Stimulated activated CD4-positive, alpha-beta T cell treated with anti-CD3 and anti-CD28 coated beads, Interleukin-2, amount 100 ng/mL, for 48 hours (primary cell): ENCODE data around the gene FAM78A.

Experiments
- DNase-seq, 2 donors: peaks; one replicate each; pipeline ENCODE4 v3.0.0-alpha.2; 2020

Gene FAM78A, protein sequence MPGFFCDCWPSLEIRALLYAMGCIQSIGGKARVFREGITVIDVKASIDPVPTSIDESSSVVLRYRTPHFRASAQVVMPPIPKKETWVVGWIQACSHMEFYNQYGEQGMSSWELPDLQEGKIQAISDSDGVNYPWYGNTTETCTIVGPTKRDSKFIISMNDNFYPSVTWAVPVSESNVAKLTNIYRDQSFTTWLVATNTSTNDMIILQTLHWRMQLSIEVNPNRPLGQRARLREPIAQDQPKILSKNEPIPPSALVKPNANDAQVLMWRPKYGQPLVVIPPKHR

GRCh38 chr9:131276094-131276888 lies at the start of gene FAM78A:
Gene FAM78A, minus strand, starts transcription at chr9:131276510. Its CDS starts 331 bp downstream, at chr9:131276179.
- no peak for DNase-seq

DNA sequence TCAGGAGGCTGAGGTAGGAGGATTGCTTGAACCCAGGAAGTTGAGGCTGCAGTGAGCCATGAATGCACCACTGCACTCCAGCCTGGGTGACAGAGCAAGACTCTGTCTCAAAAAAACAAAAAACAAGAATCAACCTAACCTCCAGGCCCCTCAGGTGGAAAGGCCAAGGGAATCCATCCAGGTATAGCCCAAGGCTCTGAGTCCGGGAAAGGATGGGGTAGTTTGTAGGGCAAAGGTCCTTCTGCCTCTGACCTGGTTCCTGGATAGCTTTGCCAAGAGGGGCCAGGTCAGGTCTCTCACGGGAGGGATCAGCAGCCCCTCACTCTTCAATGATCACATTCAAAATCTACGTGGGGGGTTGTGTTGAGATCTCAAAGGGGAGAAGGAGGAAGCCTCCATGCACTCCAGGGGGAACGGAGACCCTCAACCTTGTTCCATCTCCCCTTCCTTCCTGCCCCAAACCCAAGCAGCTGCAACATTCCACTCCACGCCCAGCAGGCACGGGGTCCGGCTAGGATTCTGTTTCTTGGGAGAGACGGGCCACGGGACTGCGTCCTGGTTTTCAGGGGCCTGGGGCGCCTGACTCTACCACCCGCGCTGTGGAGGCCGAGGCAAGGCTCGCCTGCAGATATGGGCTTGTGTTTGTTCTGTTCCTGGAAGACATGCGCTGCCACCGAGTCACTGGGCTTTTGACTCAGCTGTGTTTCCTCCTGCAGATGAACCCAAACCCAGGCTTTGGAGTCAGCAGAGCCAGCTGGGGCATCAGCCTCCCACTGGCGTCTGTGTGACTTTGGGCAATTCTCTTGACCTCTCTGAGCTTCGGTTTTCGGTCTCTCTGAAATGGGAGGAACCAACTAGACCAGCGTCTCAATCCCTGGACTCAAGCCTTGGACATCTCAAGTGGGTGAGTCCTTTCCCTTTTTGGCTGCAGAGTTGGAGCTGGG lies 48.7 kb upstream of the FAM78A start:
- DNase-seq: no peak

GRCh38 chr9:131323629-131324028 lies 47.3 kb upstream of the FAM78A start:
- DNase-seq: no peak

DNA sequence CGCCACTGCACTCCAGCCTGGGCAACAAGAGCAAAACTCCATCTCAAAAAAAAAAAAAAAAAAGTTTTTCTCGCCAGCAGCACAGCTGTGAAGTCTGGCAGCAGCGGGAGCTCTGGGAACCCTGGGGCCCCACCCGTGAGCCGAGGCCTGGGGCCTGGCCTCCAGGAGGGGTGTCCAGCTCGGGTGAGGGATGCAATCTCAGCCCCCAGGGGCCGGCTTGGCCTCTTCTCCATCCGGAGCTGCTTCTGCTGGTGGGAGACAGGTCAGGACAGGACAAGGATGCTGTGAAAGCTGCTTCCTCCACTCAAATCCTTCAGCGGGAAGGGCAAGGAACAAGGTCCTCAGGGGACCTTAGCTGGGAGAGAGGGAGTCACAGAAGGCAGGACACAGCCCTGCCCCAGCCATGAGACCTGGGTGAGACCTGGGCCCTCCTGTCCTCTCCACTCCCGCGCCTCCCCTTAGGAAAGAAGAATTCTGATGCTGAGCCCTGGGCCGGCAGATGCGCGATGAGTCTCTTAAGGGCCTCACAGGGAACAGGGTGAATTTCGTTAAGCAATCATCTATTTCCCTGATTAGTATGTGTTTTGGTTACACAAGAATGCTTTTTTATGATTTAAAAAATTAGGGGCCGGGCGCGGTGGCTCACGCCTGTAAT lies 43.8 kb upstream of the FAM78A start:
- DNase-seq: no peak

DNA sequence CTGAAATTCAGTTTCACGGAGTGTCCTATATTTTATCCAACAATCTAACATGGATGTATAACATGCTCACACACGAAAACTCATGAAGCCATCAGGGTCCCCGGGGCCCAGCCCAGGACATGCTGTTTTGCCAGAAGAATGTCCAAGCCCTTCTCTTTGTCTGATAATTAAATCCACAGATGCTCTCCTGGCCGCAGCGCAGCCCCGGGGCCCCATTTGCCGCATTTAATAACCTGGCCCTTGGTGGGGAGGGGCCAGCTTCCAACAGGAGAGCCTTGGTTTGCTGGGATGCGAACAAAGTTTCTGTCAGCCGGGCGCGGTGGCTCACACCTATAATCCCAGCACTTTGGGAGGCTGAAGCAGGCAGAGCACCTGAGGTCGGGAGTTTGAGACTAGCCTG lies 43.2 kb upstream of the FAM78A start:
- DNase-seq: no peak

GRCh38 chr9:131318231-131319085 lies 42.1 kb upstream of the FAM78A start:
- no peak for DNase-seq

DNA sequence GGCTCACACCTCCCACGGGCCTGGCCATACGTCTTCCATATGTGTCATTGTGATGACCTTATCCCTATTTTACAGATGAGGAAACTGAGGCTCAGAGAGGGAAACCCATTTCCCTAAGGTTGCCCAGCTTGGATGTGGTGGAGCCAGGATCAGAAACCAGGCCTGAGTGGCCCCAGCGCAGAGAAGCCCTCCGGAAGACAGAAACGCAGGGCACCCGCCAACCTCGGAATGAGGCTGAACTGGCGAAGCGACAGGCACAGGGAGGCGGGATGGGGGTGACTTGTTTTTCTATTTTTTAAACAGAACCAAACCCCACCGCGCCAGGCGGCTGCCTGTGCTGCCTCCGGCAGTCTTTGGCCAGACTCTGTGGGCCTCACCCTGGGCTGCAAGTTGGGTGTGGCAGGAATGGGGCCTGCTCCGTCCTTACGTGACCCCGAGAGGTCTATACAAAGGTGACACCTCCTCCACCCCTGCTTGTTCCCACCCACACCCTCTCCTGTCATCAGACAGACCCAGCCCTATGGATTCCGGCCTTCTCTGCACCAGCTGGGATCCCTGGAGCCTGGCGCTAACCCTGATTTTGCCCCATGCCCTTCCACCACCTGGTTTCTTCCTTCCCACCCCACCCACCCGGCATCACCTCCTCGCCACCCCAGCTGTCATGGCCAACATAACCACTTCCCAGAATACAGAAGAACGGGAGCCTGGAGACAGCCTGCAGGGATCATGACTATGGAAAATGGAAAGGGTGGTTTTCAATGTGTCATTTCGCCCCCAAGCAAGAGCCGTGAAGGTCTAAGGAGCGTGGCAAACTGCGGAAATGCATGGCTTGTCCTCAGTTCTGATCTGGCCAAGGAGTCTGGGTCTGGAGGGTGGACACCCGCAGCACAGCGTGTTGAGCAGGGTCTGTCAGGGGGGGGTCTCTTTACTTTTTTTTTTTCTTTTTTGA lies 36.8 kb upstream of the FAM78A start:
- no peak for DNase-seq

DNA sequence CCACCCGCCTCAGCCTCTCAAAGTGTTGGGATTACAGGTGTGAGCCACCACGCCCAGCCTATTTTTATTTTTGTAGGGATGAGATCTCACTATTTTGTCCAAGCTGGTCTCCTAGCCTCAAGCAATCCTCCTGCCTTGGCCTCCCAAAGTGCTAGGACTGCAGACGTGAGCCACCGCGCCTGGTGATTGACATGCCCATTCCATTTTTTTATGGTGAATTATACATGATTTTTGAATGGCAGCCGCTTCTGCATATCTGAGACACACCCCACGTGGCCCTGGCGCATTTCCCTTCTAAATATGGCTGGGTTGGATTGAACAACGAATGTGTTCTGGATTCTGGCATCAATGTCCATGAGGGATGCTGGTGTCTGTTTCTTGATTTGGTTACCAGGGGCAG lies 35.9 kb upstream of the FAM78A start:
- DNase-seq: no peak

DNA sequence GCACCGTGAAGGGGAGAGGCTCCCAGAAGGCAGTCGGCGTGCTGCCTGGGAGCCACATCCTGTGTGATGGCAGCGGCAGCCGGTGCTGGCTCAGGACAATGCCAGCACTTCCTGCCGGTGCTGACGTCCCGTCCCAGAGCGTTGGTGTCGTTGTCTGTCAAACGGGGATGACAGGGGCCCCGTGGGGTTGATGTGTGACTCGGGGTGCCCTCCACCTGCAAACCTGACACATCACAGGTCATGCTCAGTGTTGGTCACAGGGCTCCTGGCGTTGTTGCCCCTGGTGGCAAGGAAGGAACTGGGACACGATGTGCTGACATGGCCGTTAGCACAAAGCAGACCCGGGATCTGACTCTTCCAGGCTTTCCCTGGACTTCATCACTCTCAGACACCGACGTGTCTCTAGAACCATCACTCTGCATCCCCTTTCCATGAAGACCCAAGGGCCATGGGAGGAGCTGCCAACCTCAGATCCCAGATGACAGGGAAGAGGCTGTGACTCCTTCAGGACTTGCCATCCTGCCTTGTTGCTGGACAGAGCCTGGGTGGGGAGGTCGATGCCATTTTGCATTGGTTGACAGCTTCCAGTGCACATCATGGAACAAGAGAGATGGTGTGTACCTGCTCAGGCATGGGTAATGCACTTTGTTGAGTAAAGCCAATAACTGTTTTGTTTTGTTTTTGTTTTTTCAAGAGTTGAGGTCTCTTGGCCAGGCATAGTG lies 34.7 kb upstream of the FAM78A start:
- peak; percentile 37 to 50 for DNase-seq

DNA sequence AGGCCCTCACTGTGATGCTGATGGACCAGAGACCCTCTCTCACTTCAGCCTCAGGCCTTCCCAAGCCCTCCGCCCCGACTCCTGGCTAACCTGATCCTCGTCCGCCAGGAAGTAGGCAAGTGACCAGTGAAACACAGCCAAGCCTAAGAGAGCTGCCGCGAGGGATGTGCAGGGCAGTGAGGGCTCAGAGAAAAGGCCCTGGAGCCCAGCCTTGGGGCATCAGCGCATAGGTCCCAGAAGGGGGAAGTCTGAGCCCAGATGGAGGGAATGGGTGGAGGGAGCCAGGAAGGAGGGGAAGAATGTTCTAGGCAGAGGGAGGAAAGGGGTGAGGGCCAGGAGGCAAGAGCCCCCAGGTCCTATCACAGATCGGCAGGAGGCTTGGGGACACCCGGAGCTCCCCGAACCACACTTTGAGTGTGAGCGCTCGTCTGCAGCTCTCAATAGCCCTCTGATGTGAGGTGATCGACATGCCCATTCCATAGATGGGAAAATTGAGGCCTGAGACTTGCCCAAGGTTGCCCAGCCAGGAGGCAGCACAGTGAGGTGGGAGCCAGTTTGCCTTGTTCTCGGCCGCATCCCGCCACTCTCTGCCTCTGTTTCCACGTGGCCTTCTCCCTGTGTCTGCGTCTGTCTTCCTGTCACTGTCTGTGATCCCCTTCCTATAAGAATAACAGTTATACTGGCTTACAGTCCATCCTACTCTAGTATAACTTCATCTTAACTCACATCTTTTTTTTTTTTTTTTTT lies 33.4 kb upstream of the FAM78A start:
- DNase-seq: no peak

GRCh38 chr9:131308906-131309529 lies 32.7 kb upstream of the FAM78A start:
- DNase-seq: no peak

- DNase-seq: no peak
These were observed 32.1 kb upstream of the FAM78A start for GRCh38 chr9:131308452-131308851.

DNA sequence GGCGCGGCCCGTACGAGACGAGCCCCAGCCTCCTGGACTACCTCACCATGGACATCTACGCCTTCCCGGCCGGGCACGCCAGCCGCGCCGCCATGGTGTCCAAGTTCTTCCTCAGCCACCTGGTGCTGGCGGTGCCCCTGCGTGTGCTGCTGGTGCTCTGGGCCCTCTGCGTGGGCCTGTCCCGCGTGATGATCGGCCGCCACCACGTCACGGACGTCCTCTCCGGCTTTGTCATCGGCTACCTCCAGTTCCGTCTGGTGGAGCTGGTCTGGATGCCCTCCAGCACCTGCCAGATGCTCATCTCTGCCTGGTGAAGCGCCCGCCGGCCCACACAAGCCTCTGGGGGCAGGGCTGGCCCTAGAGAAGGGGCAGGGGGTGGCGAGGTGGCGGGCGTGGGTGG lies 31.7 kb upstream of the FAM78A start:
- DNase-seq: no peak

- no peak for DNase-seq
These were observed 30.2 kb upstream of the FAM78A start for GRCh38 chr9:131306397-131307004.

DNA sequence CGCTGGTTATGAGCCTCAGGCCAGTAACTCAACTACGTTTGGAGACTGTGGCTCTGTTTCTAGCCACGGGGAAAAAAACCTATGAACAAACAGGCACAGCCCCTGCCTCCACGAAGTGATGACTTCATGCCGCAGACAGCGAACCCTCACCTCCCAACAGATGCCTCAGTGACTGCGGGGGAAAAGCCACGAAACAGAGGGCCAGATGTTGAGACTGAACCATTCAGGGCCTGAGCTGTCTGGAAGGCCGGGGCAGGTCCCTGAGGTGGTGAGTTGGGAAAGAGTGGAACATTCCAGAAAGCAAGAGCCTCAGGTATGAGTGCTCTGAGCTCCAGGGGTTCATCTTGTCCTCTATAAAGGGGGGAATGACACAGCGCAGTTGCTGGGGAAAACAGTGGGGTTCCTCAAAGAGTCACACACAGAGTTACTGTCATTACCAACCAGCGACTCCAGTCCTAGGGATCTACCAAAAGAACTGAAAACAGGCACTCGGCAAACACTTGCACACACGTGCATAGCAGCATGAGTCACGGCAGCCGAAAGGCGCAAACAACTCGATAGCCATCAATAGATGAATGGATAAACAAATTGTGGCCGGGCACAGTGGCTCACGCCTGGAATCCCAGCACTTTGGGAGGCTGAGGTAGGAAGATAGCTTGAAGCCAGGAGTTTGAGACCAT lies 28.5 kb upstream of the FAM78A start:
- no peak for DNase-seq

DNA sequence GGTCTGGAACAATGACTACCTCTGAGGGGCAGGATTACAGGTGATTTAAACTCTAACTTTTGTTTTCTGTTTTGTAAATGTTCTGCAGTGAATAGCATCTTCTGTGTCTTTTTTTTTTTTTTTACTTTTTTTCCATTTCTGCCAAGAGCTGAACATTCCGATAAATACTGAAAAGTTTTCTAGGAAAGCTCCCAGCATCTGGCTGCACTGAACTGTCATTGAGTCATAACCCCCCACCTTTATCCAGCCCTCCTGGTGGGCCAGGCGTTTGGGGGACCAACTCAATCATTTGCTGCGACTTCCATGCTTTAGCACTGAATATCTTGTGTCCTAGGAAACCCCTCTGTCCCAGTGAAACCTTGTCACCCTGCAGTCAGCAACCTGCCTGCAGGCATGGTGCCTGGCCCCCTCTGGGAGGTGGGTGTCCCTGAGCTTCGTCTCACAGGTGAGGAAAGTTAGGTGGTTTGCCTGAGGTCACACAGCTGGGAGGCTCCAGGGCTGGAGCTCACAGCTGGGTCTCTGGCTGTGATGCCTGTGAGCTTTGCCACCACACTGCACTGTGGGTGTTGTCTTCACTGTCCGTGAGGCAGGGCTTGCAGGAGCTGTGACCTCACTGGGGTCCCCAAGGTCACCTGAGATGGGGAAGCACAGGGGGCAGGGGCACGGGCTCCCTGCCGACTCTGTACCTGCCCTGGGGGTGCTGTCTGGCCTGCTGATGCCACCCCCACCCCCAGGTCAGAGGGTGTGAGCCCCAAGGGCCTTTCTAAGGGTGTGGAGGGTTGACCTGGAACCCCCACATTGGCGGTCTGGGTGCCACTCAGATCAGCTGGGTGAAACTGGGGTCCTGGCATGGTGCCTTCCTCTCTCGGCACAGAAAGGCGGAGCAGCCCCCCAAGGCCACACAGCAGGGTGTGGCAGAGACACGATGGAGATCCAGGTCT lies 27.3 kb upstream of the FAM78A start:
- DNase-seq: no peak
